Fibroblast of pulmonary artery (primary cell): ENCODE measurements around the gene LIX1L.
A peak's percentile ranks its signal among the peaks of the same experiment; 100 is the strongest.

Source experiments
- DNase-seq: peaks from one replicate; pipeline ENCODE4 v3.0.0-alpha.2; 2010; ENCODE audit warnings: low read depth
- H3K4me3 ChIP-seq: replicated peaks from 2 replicates; pipeline ENCODE4 v1.5.1; 2011; ENCODE audit warnings: low read depth, mild to moderate bottlenecking, control low read depth, low read length, moderate library complexity
- CTCF ChIP-seq: IDR thresholded peaks from 2 replicates; pipeline ENCODE4 v1.5.1; 2011; ENCODE audit warnings: mild to moderate bottlenecking, control low read depth, low read length, inconsistent platforms; ENCODE audit errors: missing control alignments

Gene LIX1L

DNA sequence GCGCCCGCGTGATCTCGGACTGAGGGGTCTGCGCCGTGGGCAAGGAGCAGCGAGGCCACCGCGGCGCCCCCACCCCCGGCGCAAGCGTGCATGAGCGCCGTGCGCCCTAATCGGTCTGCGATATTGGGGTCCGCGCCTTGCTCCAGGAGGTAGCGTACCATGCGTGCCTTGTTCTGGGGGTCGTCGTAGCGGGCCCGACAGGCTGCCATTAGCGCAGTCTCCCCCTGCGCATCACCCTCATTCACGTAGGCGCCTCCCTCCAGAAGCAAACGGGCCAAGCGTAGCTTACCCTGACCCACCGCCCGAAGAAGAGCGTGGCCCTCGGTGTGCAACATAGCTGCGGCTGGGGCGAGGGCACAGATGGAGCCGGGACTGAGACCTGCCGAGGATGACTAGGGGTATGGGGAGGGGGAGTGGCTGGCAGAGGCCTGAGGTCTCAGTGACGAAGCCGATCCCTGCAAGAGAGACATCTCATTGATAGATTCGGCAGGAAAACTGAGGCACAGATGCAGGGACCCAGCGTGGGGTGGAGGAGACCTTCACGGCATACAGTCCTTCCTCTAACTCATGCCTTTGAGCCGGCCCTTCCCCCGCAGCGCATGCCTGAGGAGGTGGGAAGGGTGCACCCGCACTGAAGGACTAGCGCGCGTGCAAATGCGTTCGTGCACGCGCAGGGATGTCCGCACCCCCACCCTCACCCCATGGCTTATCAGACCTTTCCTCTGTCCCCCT, 3.8 kb upstream of the LIX1L start:
- peak overlapping the region; percentile 68 for H3K4me3 ChIP-seq
- no peak for TF ChIP-seq CTCF
- DNase-seq: no peak

DNA sequence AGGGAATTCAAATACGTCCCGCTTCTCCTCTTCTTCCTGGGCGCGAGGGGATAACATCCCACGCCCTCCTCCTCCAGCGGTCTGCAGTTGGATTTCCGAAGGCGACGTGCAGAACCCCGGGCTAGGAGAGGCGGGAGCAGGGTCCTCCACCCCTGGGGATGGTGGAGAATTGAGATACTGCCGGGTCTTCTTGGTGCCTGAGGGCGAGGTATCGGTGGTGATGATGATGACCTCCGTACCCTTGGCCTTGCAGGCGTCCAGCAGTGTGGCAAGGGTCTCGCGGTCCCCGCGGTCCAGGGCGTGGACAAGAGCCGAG, 3.2 kb upstream of the LIX1L start:
- no peak for TF ChIP-seq CTCF
- H3K4me3 ChIP-seq: peak overlapping the region; percentile 68
- no peak for DNase-seq

DNA sequence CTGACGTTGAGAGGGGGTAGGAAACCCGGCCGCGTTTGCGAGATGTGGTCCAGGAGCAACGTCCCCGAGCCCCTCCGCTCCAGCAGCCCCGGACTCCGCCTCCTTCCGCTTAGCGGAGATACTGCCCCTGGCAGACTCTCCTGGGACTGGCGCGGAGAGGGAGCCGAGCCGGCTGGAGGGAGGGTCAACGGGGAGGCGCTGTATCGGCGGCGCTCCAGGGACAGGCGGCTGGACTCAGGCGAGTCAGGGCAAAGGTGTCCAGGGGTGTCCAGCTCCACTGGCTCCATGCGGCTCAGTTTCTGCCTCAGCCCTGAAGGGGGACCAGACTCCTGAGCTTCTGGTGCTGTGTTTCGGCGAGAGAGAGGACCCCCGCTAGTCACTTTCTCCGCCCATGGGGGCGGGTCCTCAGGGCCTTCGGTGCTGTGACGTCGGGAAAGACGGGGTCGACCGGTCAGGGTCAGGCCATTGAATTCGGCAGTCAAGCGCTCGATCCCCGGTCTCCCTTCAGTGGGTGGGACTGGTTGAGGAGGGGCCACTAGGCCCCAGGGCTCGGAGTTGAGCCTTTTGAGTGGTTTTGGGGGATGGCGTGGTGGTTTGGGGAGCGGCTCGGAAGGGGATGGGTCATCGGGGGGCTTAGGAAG, 2.8 kb upstream of the LIX1L start:
- H3K4me3 ChIP-seq: peak overlapping the region; percentile 68
- peak; percentile 66 for DNase-seq
- TF ChIP-seq CTCF: no peak

GRCh38 chr1:145959957-145960467, 2.2 kb upstream of the LIX1L start:
- no peak for DNase-seq
- peak overlapping the region; percentile 68 for H3K4me3 ChIP-seq
- no peak for TF ChIP-seq CTCF

DNA sequence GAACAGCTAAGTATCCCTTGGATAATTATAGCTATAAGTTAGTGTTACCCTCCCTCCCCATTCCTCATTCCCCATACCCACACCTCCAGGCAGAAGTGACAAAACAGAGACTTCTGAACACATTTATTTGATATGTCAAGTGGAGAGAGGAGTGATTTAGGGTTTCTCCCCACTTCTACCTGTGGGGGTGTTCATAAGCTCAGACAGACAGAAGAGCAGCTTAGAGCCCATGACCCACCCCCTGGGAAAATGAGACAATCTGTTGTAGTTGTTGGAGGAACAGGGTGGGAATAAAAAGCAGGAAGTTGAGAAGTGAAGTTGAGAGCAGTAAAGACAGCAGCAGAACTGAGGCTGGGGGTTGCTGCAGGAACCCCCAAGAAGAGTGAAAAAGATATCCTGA, 1.5 kb upstream of the LIX1L start:
- no peak overlapping the region for H3K4me3 ChIP-seq
- DNase-seq: no peak
- TF ChIP-seq CTCF: no peak

GRCh38 chr1:145958734-145959133, 917 bp upstream of the LIX1L start:
- TF ChIP-seq CTCF: no peak

More at GRCh38 chr1:145958734-145959133, 917 bp upstream of the LIX1L start:
- no peak overlapping the region for H3K4me3 ChIP-seq
- DNase-seq: no peak
